ENCODE measurements around the gene FBLN1. TPM values are rescaled to one million over a fixed set of nuclear protein-coding genes. Genes with fewer than 3 reads are reported as not detected.

The FBLN1 gene
- total and polyA plus RNA-seq, 9 of the 15 experiments (the other 6 are each of a cell fraction or from before 2014, with no cell fraction given) = 0.66 TPM; not detected in 8

- no peaks in the 10 kb centered on the region for H3K27me3 ChIP-seq (ENCODE audit: control insufficient read depth in 2 of 2, insufficient read depth in 2 of 2, low read length in 2 of 2)
- H3K4me3 ChIP-seq = no peak overlapping the region
- no peaks in the 10 kb centered on the region for H3K9me1 ChIP-seq (ENCODE audit: control insufficient read depth, insufficient read depth, low read length)
- no peaks in the 10 kb centered on the region for H3K79me2 ChIP-seq (ENCODE audit: control insufficient read depth, insufficient read depth, low read length)
- H3K9ac ChIP-seq (ENCODE audit: insufficient read depth in 1 of 2, low read depth in 2 of 2, low read length in 2 of 2) = no peak overlapping the region
- no TSS peak for BruUV-seq (replicated peaks)
- ChIA-PET POLR2A (no interaction called here), CTCF (ENCODE audit: low intra/inter-chr PET ratio) (no interaction called here)
- no peaks in the 10 kb centered on the region for H3K36me3 ChIP-seq (ENCODE audit: control insufficient read depth, insufficient read depth, low read length)
- FAIRE-seq (no peak), DNase-seq (ENCODE audit: extremely low read depth in 1 of 4, low spot score in 3 of 4) (no peak), ATAC-seq (no peak)
- in situ Hi-C loops (cut with MboI) (no loop called here), intact Hi-C loops (cut with micrococcal nuclease) (no loop called here)
- TF ChIP-seq, protein P1, sequence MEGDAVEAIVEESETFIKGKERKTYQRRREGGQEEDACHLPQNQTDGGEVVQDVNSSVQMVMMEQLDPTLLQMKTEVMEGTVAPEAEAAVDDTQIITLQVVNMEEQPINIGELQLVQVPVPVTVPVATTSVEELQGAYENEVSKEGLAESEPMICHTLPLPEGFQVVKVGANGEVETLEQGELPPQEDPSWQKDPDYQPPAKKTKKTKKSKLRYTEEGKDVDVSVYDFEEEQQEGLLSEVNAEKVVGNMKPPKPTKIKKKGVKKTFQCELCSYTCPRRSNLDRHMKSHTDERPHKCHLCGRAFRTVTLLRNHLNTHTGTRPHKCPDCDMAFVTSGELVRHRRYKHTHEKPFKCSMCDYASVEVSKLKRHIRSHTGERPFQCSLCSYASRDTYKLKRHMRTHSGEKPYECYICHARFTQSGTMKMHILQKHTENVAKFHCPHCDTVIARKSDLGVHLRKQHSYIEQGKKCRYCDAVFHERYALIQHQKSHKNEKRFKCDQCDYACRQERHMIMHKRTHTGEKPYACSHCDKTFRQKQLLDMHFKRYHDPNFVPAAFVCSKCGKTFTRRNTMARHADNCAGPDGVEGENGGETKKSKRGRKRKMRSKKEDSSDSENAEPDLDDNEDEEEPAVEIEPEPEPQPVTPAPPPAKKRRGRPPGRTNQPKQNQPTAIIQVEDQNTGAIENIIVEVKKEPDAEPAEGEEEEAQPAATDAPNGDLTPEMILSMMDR (IDR thresholded peaks at IDR 0.05 in 2 of 3, conservative IDR thresholded peaks at IDR 0.05 in 1 of 3; ENCODE audit: insufficient read depth in 2 of 3, low read depth in 1 of 3, low read length in 3 of 3) = no peak
- no peak for TF ChIP-seq CEBPB (tag; IDR thresholded peaks at IDR 0.05)
- no peak overlapping the region for H3K4me2 ChIP-seq (ENCODE audit: insufficient read depth, low read length)
- H3K9me3 ChIP-seq (replicated peaks; ENCODE audit: control insufficient read depth, insufficient read depth, low read depth, low read length) = no peaks in the 10 kb centered on the region
- no peak overlapping the region for H2AFZ ChIP-seq (ENCODE audit: low read depth, low read length)
- H3K27ac ChIP-seq (ENCODE audit: extremely low read depth, low read depth, low read length) = no peak overlapping the region
- no peaks in the 10 kb centered on the region for H4K20me1 ChIP-seq (replicated peaks; ENCODE audit: control insufficient read depth, insufficient read depth, low read length)
- H3K4me1 ChIP-seq (replicated peaks in 1 of 2; ENCODE audit: control insufficient read depth in 2 of 2, insufficient read depth in 2 of 2, low read length in 2 of 2) = no peaks in the 10 kb centered on the region
- 0% methylated on average over 2 of the region's 2 CpGs for WGBS (ENCODE audit: insufficient coverage, low coverage, missing lambda C conversion rate)
Measured at GRCh38 chr22:45483319-45483718, 19.4 kb upstream of the FBLN1 start.

- Histone ChIP-seq H3K27me3 (ENCODE audit: control insufficient read depth in 2 of 2, insufficient read depth in 2 of 2, low read length in 2 of 2) (no peaks in the 10 kb centered on the region), H3K9ac (ENCODE audit: insufficient read depth in 1 of 2, low read depth in 2 of 2, low read length in 2 of 2) (no peak overlapping the region), H3K36me3 (ENCODE audit: control insufficient read depth, insufficient read depth, low read length) (no peaks in the 10 kb centered on the region), H3K4me1 (replicated peaks in 1 of 2; ENCODE audit: control insufficient read depth in 2 of 2, insufficient read depth in 2 of 2, low read length in 2 of 2) (no peaks in the 10 kb centered on the region), H2AFZ (ENCODE audit: low read depth, low read length) (no peak overlapping the region), H3K4me3 (no peak overlapping the region), H3K79me2 (ENCODE audit: control insufficient read depth, insufficient read depth, low read length) (no peaks in the 10 kb centered on the region), H3K4me2 (ENCODE audit: insufficient read depth, low read length) (no peak overlapping the region), H3K9me3 (replicated peaks; ENCODE audit: control insufficient read depth, insufficient read depth, low read depth, low read length) (no peaks in the 10 kb centered on the region), H4K20me1 (replicated peaks; ENCODE audit: control insufficient read depth, insufficient read depth, low read length) (no peaks in the 10 kb centered on the region), H3K9me1 (ENCODE audit: control insufficient read depth, insufficient read depth, low read length) (no peaks in the 10 kb centered on the region), H3K27ac (ENCODE audit: extremely low read depth, low read depth, low read length) (no peak overlapping the region)
- no peak for DNase-seq (ENCODE audit: extremely low read depth in 1 of 4, low spot score in 3 of 4)
- WGBS (ENCODE audit: insufficient coverage, low coverage, missing lambda C conversion rate) = 0% methylated on average over 4 of the region's 5 CpGs
- ChIA-PET CTCF (ENCODE audit: low intra/inter-chr PET ratio) (no interaction called here), POLR2A (no interaction called here)
- in situ Hi-C loops (cut with MboI) = no loop called here
- FAIRE-seq = no peak
- TF ChIP-seq ATF3 (IDR thresholded peaks at IDR 0.05) = no peak
- no peak for TF ChIP-seq ATF3 (CRISPR knock-in tag; conservative IDR thresholded peaks at IDR 0.05)
- TF ChIP-seq TCF7L2 (IDR thresholded peaks at IDR 0.05; ENCODE audit: low read depth, low read length) = no peak
- TF ChIP-seq ZFP36 (IDR thresholded peaks at IDR 0.05; ENCODE audit: low read depth, low read length, partially characterized antibody) = no peak
- no peak for TF ChIP-seq KLF6 (CRISPR knock-in tag; IDR thresholded peaks at IDR 0.05; ENCODE audit: borderline replicate concordance)
- no peak for TF ChIP-seq NELFE (IDR thresholded peaks at IDR 0.05; ENCODE audit: insufficient read depth, insufficient read length)
- no peak for TF ChIP-seq MAFF (IDR thresholded peaks at IDR 0.05; ENCODE audit: low read length)
- no peak for TF ChIP-seq CAMTA2 (CRISPR knock-in tag; conservative IDR thresholded peaks at IDR 0.05)
- TF ChIP-seq ADNP (tag; IDR thresholded peaks at IDR 0.05) = no peak
- no peak for TF ChIP-seq MTA2 (IDR thresholded peaks at IDR 0.05; ENCODE audit: low read depth)
- TF ChIP-seq NR1H2 (CRISPR knock-in tag; IDR thresholded peaks at IDR 0.05) = no peak
- no TSS peak for BruUV-seq (replicated peaks)
- intact Hi-C loops (cut with micrococcal nuclease) = no loop called here
- ATAC-seq = no peak
Measured at GRCh38 chr22:45483918-45484499, 18.7 kb upstream of the FBLN1 start.

All from K562 (cell line).